HG03103 (cell line): ENCODE results near the gene DERA.
"Not testable (repeated sequence)": the region's sequence is repeated elsewhere in the genome, so short reads cannot be mapped to it uniquely, and the experiment has no call there.

ENCODE experiments used
- ATAC-seq: cut with Tn5 transposase; IDR thresholded peaks from one replicate; pipeline ENCODE4 v1.9.1; 2021; ENCODE audit warnings: low read depth; ENCODE audit not compliant: unreplicated experiment

The DERA gene

GRCh38 chr12:16057351-16057751, 146.2 kb downstream of the DERA start:
- ATAC-seq: not testable (repeated sequence)

GRCh38 chr12:16062611-16063010, 151.5 kb downstream of the DERA start:
- ATAC-seq: no peak

DNA sequence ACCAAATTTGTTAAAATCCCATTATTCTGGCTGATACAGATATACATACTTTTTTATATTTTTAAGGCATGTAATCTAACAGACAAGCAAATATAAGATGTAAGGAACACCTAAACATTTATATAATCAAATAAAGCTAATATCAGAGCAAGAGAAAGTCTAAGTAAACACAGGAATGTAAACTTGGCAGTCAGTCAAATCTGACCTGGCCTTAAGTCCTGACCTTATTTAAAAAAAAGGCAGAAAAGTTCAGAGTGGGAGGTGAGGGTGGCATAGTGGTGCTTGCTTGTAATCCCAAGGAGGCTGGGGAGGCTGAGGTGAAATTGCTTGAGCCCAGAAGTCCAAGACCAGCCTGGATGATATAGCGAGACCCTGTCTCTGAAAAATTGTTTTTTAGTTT, 152.6 kb downstream of the DERA start:
- no peak for ATAC-seq

GRCh38 chr12:16070113-16070512, 159.0 kb downstream of the DERA start:
- no peak for ATAC-seq

DNA sequence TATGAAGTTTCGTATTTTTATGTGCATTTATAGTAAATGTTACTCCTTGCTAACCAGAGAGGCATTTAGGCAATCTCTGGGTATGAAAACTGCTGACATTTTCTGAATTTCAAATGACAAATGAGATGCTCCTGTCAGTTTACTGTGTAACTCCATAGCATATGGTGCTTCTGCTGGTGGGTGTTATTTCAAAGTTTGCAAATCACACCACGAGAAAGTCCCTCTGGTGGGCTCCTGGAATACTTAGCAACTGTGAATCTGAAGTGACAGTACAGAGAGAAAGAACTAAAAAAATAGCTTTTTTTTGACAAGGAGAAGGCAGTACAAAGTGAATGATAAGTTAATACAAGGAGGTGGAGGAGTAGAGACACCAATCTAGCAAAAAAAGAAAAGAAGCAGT, 161.5 kb downstream of the DERA start:
- no peak for ATAC-seq

DNA sequence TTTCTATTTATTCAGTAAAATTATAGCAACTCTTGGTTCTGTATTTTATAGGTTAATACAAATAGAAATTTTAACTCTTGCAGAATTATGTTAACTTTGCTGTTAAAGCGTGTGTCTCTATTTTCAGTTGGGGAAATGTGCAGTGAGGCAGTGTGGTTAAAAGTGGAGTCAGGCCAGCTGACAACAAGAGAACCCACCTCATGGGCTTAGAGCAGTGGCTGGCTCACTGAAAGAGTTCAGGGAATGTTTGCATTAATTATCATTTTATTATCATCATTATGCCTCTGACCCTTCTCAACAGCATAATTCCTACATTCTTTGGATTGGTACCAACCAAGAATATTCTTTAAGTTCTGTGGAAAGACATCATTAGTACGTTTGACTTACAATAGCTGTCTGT, 163.8 kb downstream of the DERA start:
- no peak for ATAC-seq

- ATAC-seq: no peak
Measured at GRCh38 chr12:16075887-16076286, 164.8 kb downstream of the DERA start.

DNA sequence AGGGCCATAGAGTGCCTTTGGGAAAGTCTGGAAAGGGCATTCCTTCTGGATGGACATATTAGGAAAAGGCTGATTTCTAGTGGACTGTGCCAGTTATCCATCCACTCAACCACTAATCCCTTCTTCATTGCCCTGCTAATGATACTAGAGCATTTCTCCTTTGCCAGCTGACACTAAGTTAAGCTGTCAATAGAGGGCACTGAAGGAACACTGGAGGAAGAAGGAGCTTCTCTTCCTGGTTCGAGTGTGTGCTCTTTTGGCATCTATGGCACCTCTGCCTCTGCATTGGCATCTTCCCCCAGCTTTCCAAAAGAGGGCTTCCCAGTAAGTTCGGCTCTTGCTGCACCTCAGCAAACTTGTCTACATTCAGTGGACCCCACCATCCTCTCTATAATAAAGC, 165.4 kb downstream of the DERA start:
- peak; percentile 66 for ATAC-seq

GRCh38 chr12:16076970-16077522, 165.9 kb downstream of the DERA start:
- no peak for ATAC-seq

- ATAC-seq: no peak
Measured at GRCh38 chr12:16086462-16086861, 175.3 kb downstream of the DERA start.

- ATAC-seq: no peak
Measured at GRCh38 chr12:16086942-16087341, 175.8 kb downstream of the DERA start.
